Breast epithelium (tissue), 3 donors: ENCODE measurements around the gene WDR7.

Experiments
- CTCF ChIP-seq, 3 donors: fragments of 450-650 bp; IDR thresholded peaks; one replicate each; pipeline ENCODE4 v1.5.1; 2016 to 2017; ENCODE audit warnings: antibody characterized with exemption in 3 of 3, mild to moderate bottlenecking in 3 of 3, moderate library complexity in 3 of 3
- POLR2A ChIP-seq: fragments of 450-650 bp; IDR thresholded peaks from one replicate; pipeline ENCODE4 v1.6.1; 2016; ENCODE audit warnings: antibody characterized with exemption, mild to moderate bottlenecking, moderate library complexity
- POLR2AphosphoS5 ChIP-seq, 3 donors: sonication (generic); formaldehyde crosslinking; IDR thresholded peaks; one replicate each; pipeline ENCODE4 v1.6.1; 2017; ENCODE audit warnings: antibody characterized with exemption in 3 of 3

DNA sequence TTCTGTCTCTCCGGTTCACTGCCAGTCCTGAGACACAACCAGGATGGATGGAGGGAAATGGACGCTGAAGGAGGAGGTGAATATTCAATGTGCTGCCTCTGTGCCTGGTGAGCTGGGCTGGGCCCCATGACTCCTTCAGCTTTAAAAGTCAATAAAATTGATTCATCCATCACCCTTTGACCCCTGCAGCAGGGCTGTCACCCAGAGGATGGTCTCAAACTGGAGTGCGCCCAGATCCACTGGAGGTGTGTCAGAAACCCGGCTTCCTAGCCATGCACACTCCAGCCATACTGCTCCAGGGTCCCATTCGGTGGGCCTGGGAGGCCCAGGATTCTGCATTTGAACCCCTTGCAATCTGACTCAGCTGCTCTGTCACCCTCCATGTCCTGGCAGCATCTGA is 401.6 kb downstream of the WDR7 start:
- no peak for TF ChIP-seq CTCF (IDR thresholded peaks at IDR 0.05)
- TF ChIP-seq POLR2AphosphoS5 (IDR thresholded peaks at IDR 0.05): no peak
- TF ChIP-seq POLR2A: no peak
